K562 (cell line): Measurements from ENCODE around the gene JPT2.

ENCODE experiments used
- EZH2 ChIP-seq: IDR thresholded peaks from 2 replicates; pipeline ENCODE4 v1.6.1; 2012; ENCODE audit warnings: low read depth, mild to moderate bottlenecking, inconsistent platforms, low read length, borderline replicate concordance
- FOXK1 ChIP-seq: sonication (generic); formaldehyde crosslinking; IDR thresholded peaks from 2 replicates; pipeline ENCODE4 v1.8.0; 2022; ENCODE audit warnings: missing genetic modification reagents, mild to moderate bottlenecking, borderline replicate concordance
- LEF1 ChIP-seq: fragments of 450-650 bp; IDR thresholded peaks from 2 replicates; pipeline ENCODE4 v1.6.1; 2016; ENCODE audit warnings: mild to moderate bottlenecking
- RAD21 ChIP-seq, 2 experiments: fragments of 250-450 bp in 1 of 2; fragments of 450-650 bp in 1 of 2; sonication (Bioruptor Pico) in 1 of 2; formaldehyde crosslinking in 1 of 2; IDR thresholded peaks in 1 of 2; conservative IDR thresholded peaks in 1 of 2; 2 replicates each; pipeline versions ENCODE4 v1.4.0 to v1.8.0; 2020 to 2022; ENCODE audit warnings: mild to moderate bottlenecking in 2 of 2, moderate library complexity in 1 of 2
- RBBP5 ChIP-seq: fragments of 200-600 bp; sonication (generic); IDR thresholded peaks from 2 replicates; pipeline ENCODE4 v1.6.1; 2012; ENCODE audit warnings: borderline replicate concordance, mild to moderate bottlenecking, low read length, control low read depth, inconsistent platforms; ENCODE audit not compliant: insufficient read depth, poor library complexity, severe bottlenecking
- RNF2 ChIP-seq: sonication (generic); IDR thresholded peaks from 2 replicates; pipeline ENCODE4 v1.6.1; 2016
- SMC3 ChIP-seq: conservative IDR thresholded peaks from 2 replicates; pipeline ENCODE4 v1.6.1; 2011; ENCODE audit warnings: low read depth, low read length, improper control_type of control experiment; ENCODE audit not compliant: insufficient read depth
- TAF15 ChIP-seq: fragments of 200-400 bp; formaldehyde crosslinking; IDR thresholded peaks from 2 replicates; pipeline ENCODE4 v1.6.1; 2017; ENCODE audit warnings: mild to moderate bottlenecking, low read depth, low read length, moderate library complexity
- ZC3H11A ChIP-seq: IDR thresholded peaks from 2 replicates; pipeline ENCODE4 v1.6.1; 2012; ENCODE audit warnings: low read depth, low read length, improper control_type of control experiment
- ZZZ3 ChIP-seq: fragments of 450-650 bp; IDR thresholded peaks from 2 replicates; pipeline ENCODE4 v1.6.1; 2016; ENCODE audit warnings: antibody characterized with exemption, mild to moderate bottlenecking, moderate library complexity
- TF ChIP-seq, protein P1 (sequence below): fragments of 450-650 bp; formaldehyde crosslinking; IDR thresholded peaks from 2 replicates; pipeline ENCODE4 v1.4.0; 2020; ENCODE audit warnings: mild to moderate bottlenecking, moderate library complexity
- TF ChIP-seq, protein P2 (sequence below): sonication (generic); formaldehyde crosslinking; IDR thresholded peaks from 2 replicates; pipeline ENCODE4 v1.9.0; 2022; ENCODE audit warnings: mild to moderate bottlenecking, missing genetic modification reagents

DNA sequence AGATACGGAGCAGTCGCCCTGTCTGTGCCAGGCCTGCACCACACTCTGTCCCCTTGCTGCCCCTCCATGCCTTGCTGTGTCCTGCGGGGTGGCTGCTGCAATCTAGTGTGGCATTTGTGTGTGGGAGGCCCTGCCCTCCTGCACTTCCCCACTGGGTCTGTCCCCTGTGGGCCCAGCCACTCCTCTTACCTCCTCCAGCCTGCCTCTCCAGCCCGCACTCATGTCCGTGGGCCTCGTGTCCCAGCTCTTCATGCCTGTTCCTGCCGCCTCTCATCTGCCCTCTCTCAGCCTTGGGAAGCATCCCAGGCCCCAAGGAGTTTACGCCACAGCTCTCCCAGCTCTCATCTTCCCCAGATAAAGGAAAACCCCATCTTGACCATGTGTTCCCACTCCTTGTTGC is 39.3 kb upstream of the JPT2 start:
- TF ChIP-seq FOXK1 (CRISPR knock-in tag) (no peak), RNF2 (no peak), EZH2 (no peak), TAF15 (no peak), LEF1 (no peak), SMC3 (no peak), ZC3H11A (no peak), RAD21 (CRISPR knock-in tag; conservative IDR thresholded peaks at IDR 0.05 in 1 of 2, IDR thresholded peaks at IDR 0.05 in 1 of 2) (no peak), RBBP5 (no peak), ZZZ3 (no peak)
- TF ChIP-seq, protein P1, sequence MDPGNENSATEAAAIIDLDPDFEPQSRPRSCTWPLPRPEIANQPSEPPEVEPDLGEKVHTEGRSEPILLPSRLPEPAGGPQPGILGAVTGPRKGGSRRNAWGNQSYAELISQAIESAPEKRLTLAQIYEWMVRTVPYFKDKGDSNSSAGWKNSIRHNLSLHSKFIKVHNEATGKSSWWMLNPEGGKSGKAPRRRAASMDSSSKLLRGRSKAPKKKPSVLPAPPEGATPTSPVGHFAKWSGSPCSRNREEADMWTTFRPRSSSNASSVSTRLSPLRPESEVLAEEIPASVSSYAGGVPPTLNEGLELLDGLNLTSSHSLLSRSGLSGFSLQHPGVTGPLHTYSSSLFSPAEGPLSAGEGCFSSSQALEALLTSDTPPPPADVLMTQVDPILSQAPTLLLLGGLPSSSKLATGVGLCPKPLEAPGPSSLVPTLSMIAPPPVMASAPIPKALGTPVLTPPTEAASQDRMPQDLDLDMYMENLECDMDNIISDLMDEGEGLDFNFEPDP (CRISPR knock-in tag), result no peak
- TF ChIP-seq, protein P2, sequence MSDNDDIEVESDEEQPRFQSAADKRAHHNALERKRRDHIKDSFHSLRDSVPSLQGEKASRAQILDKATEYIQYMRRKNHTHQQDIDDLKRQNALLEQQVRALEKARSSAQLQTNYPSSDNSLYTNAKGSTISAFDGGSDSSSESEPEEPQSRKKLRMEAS (CRISPR knock-in tag), result no peak
